ENCODE results near the gene TEKT1.

Gene TEKT1

GRCh38 chr17:6748617-6749016, 82.9 kb downstream of the TEKT1 start:
- no peak overlapping the region for H3K27ac ChIP-seq (ENCODE audit: poor library complexity, severe bottlenecking)
- H3K4me3 ChIP-seq (ENCODE audit: severe bottlenecking) = no peak overlapping the region
- TF ChIP-seq, protein P1, sequence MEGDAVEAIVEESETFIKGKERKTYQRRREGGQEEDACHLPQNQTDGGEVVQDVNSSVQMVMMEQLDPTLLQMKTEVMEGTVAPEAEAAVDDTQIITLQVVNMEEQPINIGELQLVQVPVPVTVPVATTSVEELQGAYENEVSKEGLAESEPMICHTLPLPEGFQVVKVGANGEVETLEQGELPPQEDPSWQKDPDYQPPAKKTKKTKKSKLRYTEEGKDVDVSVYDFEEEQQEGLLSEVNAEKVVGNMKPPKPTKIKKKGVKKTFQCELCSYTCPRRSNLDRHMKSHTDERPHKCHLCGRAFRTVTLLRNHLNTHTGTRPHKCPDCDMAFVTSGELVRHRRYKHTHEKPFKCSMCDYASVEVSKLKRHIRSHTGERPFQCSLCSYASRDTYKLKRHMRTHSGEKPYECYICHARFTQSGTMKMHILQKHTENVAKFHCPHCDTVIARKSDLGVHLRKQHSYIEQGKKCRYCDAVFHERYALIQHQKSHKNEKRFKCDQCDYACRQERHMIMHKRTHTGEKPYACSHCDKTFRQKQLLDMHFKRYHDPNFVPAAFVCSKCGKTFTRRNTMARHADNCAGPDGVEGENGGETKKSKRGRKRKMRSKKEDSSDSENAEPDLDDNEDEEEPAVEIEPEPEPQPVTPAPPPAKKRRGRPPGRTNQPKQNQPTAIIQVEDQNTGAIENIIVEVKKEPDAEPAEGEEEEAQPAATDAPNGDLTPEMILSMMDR (IDR thresholded peaks at IDR 0.05; ENCODE audit: poor library complexity, severe bottlenecking) = no peak
- DNase-seq (ENCODE audit: low spot score) (no peak), ATAC-seq (ENCODE audit: low read depth) (no peak)
- no peaks in the 10 kb centered on the region for H3K36me3 ChIP-seq (ENCODE audit: low read depth)
- H3K9me3 ChIP-seq (ENCODE audit: severe bottlenecking) = no peaks in the 10 kb centered on the region
- H3K4me1 ChIP-seq (ENCODE audit: insufficient read depth, poor library complexity, severe bottlenecking) = peaks cover 20% of the 10 kb centered on the region
- H3K27me3 ChIP-seq (ENCODE audit: insufficient read depth, poor library complexity, severe bottlenecking) = no peaks in the 10 kb centered on the region
